MV-4-11 (cell line): ENCODE measurements around the gene IQCB1.
"Not testable (repeated sequence)": the region's sequence is repeated elsewhere in the genome, so short reads cannot be mapped to it uniquely, and the experiment has no call there.

Experiments
- DNase-seq: peaks from one replicate; lab custom pipeline; 2025; lab: John Stamatoyannopoulos, UW

The IQCB1 gene

GRCh38 chr3:121834671-121835464 is at the start of gene IQCB1, which contains the start of gene EAF2:
TSS of gene IQCB1 (minus strand) at chr3:121835060. CDS start at chr3:121828960, 6,100 bp downstream.
TSS of gene EAF2 (plus strand) at chr3:121835209. CDS start at chr3:121835286, 77 bp downstream.
- DNase-seq = peak; percentile 95

- no peak for DNase-seq
Observed at GRCh38 chr3:121883507-121883906, 48.6 kb upstream of the IQCB1 start.

GRCh38 chr3:121878411-121878810 is 43.6 kb upstream of the IQCB1 start:
- DNase-seq = no peak

- DNase-seq = peak; percentile 72
Observed at GRCh38 chr3:121871430-121871829, 36.6 kb upstream of the IQCB1 start.

- DNase-seq = no peak
Observed at GRCh38 chr3:121870717-121871116, 35.9 kb upstream of the IQCB1 start.

GRCh38 chr3:121869736-121870135 is 34.9 kb upstream of the IQCB1 start:
- DNase-seq = peak; percentile 79

GRCh38 chr3:121863801-121864200 is 28.9 kb upstream of the IQCB1 start:
- peak; percentile 64 for DNase-seq

GRCh38 chr3:121863247-121863646 is 28.4 kb upstream of the IQCB1 start:
- DNase-seq = not testable (repeated sequence)

GRCh38 chr3:121857778-121858177 is 22.9 kb upstream of the IQCB1 start:
- DNase-seq = not testable (repeated sequence)

GRCh38 chr3:121855555-121855954 is 20.7 kb upstream of the IQCB1 start:
- DNase-seq = no peak

GRCh38 chr3:121852256-121852655 is 17.4 kb upstream of the IQCB1 start:
- no peak for DNase-seq

GRCh38 chr3:121844892-121845291 is 10.0 kb upstream of the IQCB1 start:
- DNase-seq = no peak

- DNase-seq = no peak
Observed at GRCh38 chr3:121839962-121840361, 5.1 kb upstream of the IQCB1 start.

- DNase-seq = peak; percentile 39
Observed at GRCh38 chr3:121836481-121836880, 1.6 kb upstream of the IQCB1 start.

- peak; percentile 77 for DNase-seq
Observed at GRCh38 chr3:121836064-121836463, 1.2 kb upstream of the IQCB1 start.

- no peak for DNase-seq
Observed at GRCh38 chr3:121835465-121835801, 573 bp upstream of the IQCB1 start.

GRCh38 chr3:121834157-121834670 is 646 bp downstream of the IQCB1 start:
- no peak for DNase-seq

GRCh38 chr3:121822973-121823372 is 11.9 kb downstream of the IQCB1 start:
- no peak for DNase-seq

- DNase-seq = no peak
Observed at GRCh38 chr3:121821421-121822199, 13.2 kb downstream of the IQCB1 start.

GRCh38 chr3:121819236-121819635 is 15.6 kb downstream of the IQCB1 start:
- DNase-seq = no peak

GRCh38 chr3:121818578-121818977 is 16.3 kb downstream of the IQCB1 start:
- DNase-seq = no peak

- DNase-seq = peak; percentile 69
Observed at GRCh38 chr3:121817753-121818152, 17.1 kb downstream of the IQCB1 start.

- DNase-seq = no peak
Observed at GRCh38 chr3:121809249-121809648, 25.6 kb downstream of the IQCB1 start.
